GM13977 (cell line): ENCODE results near the gene UBC.
"Not testable (repeated sequence)": the region's sequence is repeated elsewhere in the genome, so short reads cannot be mapped to it uniquely, and the experiment has no call there.

ENCODE experiments used
- DNase-seq: peaks from one replicate; pipeline ENCODE4 v3.0.0; 2012; ENCODE audit warnings: low spot score
- CTCF ChIP-seq: IDR thresholded peaks from 2 replicates; pipeline ENCODE4 v1.5.1; 2012; ENCODE audit warnings: mild to moderate bottlenecking, control low read depth; ENCODE audit not compliant: insufficient read depth; ENCODE audit errors: extremely low read depth, missing control alignments
- in situ Hi-C: fragments of 300-500 bp; cut with MboI; formaldehyde crosslinking; loops from one replicate; pipeline ENCODE4 v1.12.0; 2022; ENCODE audit warnings: low sequenced_read_pairs, low pct_unique_long_range_greater_than_20kb, mixed read lengths, inconsistent platforms; ENCODE audit not compliant: unreplicated experiment

UBC gene

GRCh38 chr12:124920353-124920935, 6.0 kb upstream of the UBC start:
- TF ChIP-seq CTCF: no peak
- in situ Hi-C loops: no loop called here
- DNase-seq: no peak

GRCh38 chr12:124919521-124920352, 5.3 kb upstream of the UBC start:
- no peak for DNase-seq
- in situ Hi-C loops: no loop called here
- no peak for TF ChIP-seq CTCF

GRCh38 chr12:124918622-124918988, 4.2 kb upstream of the UBC start:
- in situ Hi-C loops, DNase-seq: not testable (repeated sequence)

- no peak for DNase-seq
- in situ Hi-C loops: no loop called here
- no peak for TF ChIP-seq CTCF
Observed at GRCh38 chr12:124917841-124918621, 3.6 kb upstream of the UBC start.

- peak; percentile 76 for DNase-seq
- TF ChIP-seq CTCF: no peak
- in situ Hi-C loops: no loop called here
Observed at GRCh38 chr12:124917135-124917840, 2.8 kb upstream of the UBC start.

- no peak for DNase-seq
- TF ChIP-seq CTCF: no peak
- in situ Hi-C loops: no loop called here
Observed at GRCh38 chr12:124916374-124917134, 2.1 kb upstream of the UBC start.
